Pancreas (tissue), 10 donors: ENCODE data around the gene ECT2. TPM values are rescaled to one million over a fixed set of nuclear protein-coding genes. Genes with fewer than 3 reads are reported as not detected.

ENCODE experiments used
- ATAC-seq, 4 donors: fragments of 200-7000 bp; cut with Tn5 transposase; one replicate each; pipeline versions ENCODE4 v1.8.0 to v1.9.1; 2020; ENCODE audit warnings: mild to moderate bottlenecking in 4 of 4, moderate library complexity in 4 of 4
- DNase-seq, 6 donors: peaks; one replicate each; pipeline ENCODE4 v3.0.0-alpha.2; 2020
- FAIRE-seq: peaks from 2 replicates; lab custom pipeline; 2012; peaks lifted over from hg19 to GRCh38; lab: Jason Lieb, UNC
- H3K27ac ChIP-seq, 4 donors: fragments of 200-600 bp; sonication (generic); 1 replicate in 3 of 4; 2 replicates in 1 of 4; pipeline versions ENCODE4 v1.5.0 to v1.8.0; 2020
- H3K27me3 ChIP-seq, 4 donors: fragments of 200-600 bp; one replicate each; pipeline ENCODE4 v1.8.0; 2021
- H3K36me3 ChIP-seq, 3 donors: fragments of 200-600 bp; sonication (generic) in 1 of 3; one replicate each; pipeline versions ENCODE4 v1.5.0 to v1.8.0; 2020 to 2021
- H3K4me1 ChIP-seq, 3 donors: fragments of 200-600 bp; one replicate each; pipeline ENCODE4 v1.8.0; 2021
- H3K4me3 ChIP-seq, 4 donors: fragments of 200-600 bp; sonication (generic) in 2 of 4; one replicate each; pipeline versions ENCODE4 v1.5.0 to v1.8.0; 2020 to 2021
- H3K9me3 ChIP-seq, 4 donors: fragments of 200-600 bp; one replicate each; pipeline ENCODE4 v1.8.0; 2021
- WGBS, 2 donors: extraction: QIAGEN DNeasy Blood & Tissue Kit; methylation state at CpG; one replicate each; pipeline ENCODE4 v1.1.7; 2013; 5-methylcytosine and 5-hydroxymethylcytosine counted together
- intact Hi-C, 3 donors: fragments of 100-400 bp; cut with DNase I; formaldehyde crosslinking; loops; one replicate each; pipeline versions ENCODE4 v1.11.1 to v1.14.2; 2022
- polyA plus RNA-seq, 2 donors: library from polyadenylated mRNA; stranded (reverse); fragments of 200-250 nt; gene quantifications; one replicate each; pipeline ENCODE4 v1.2.3, GENCODE V29; 2013
- total RNA-seq, 6 donors: library from RNA; stranded (reverse); fragmentation: NEBNext Ultra II Directional in 4 of 6; extraction: Animal tissue kit (Norgen Biotek cat#: 25700) in 4 of 6; gene quantifications; one replicate each; pipeline versions ENCODE4 v1.2.1 to v1.2.4, GENCODE V29; 2021 to 2023
- TF ChIP-seq, protein P1 (sequence below), 4 donors: fragments of 200-600 bp; sonication (generic) in 3 of 4; IDR thresholded peaks; one replicate each; pipeline versions ENCODE4 v1.5.0 to v1.8.0; 2021; ENCODE audit warnings: antibody characterized with exemption in 4 of 4
- donor health status: healthy with polysubstance abuse.
- donor health status: DM: no; HTN: no; CAD: no; lungs with moderate emphysema.
- donor health status: DM: no; HTN: no; CAD: no.
- donor health status: control.
- donor health status: control.
- donor health status: Bipolar disorder and iron deficiency.
- donor health status: DM: yes; HTN: yes; CAD: no.
- donor health status: DM: no; HTN: no; CAD: no.
- donor health status: DM: no; HTN: no; CAD: no.
- donor health status: DM: yes; HTN: yes; CAD: no.

Gene ECT2
- total and polyA plus RNA-seq, 8 donors, result 0.74 to 7.0 (median 2.2) TPM

DNA sequence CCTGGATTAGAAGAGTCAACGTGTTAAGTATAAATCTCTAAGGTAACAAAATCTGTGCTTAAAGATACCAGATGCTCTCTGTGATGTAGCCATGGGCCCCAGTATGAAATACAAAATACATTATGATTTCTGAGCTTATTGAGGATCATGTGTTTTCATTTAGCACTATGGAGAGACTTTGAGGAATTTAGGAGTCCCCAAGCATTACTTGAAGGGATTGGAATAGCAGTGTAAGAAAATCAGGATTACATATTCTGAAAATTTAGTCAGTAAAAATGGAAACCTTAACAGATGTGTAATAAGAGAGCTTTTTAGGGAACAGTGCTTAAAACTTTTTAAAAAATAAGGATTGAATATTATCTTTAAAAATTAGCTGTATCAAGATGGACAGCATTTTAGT is 35.5 kb downstream of the ECT2 start:
- Histone ChIP-seq H3K27me3 (no peaks in the 10 kb centered on the region), H3K9me3 (no peaks in the 10 kb centered on the region), H3K4me3 (no peak overlapping the region), H3K36me3 (no peaks in the 10 kb centered on the region), H3K27ac (no peak overlapping the region), H3K4me1 (no peaks in the 10 kb centered on the region)
- ATAC-seq, result no peak
- WGBS, 2 donors, result 90 to 94% methylated on average over 1 of the region's 1 CpG
- intact Hi-C loops, result no loop called here
- TF ChIP-seq, protein P1, sequence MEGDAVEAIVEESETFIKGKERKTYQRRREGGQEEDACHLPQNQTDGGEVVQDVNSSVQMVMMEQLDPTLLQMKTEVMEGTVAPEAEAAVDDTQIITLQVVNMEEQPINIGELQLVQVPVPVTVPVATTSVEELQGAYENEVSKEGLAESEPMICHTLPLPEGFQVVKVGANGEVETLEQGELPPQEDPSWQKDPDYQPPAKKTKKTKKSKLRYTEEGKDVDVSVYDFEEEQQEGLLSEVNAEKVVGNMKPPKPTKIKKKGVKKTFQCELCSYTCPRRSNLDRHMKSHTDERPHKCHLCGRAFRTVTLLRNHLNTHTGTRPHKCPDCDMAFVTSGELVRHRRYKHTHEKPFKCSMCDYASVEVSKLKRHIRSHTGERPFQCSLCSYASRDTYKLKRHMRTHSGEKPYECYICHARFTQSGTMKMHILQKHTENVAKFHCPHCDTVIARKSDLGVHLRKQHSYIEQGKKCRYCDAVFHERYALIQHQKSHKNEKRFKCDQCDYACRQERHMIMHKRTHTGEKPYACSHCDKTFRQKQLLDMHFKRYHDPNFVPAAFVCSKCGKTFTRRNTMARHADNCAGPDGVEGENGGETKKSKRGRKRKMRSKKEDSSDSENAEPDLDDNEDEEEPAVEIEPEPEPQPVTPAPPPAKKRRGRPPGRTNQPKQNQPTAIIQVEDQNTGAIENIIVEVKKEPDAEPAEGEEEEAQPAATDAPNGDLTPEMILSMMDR (IDR thresholded peaks at IDR 0.05), result no peak
- FAIRE-seq, result no peak
- DNase-seq, result no peak

DNA sequence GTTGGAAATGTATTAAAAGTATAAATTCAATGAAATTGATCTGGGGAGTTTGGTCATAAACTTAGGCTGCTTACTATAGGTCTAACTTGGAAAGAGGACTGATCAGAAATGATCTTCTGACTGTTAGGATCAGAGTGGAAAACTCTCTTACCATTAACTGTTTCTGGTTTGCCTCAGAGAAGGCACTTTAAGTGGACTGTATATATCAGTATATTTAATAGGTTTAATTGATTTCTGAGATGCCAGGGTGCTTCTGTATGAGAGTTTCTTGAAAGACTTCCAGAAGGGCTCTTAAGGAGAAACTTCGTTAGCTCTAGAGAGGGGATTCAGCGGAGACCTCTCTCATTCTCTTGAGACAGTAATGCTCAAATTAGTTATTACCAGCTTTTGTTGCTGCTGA is 36.5 kb downstream of the ECT2 start:
- TF ChIP-seq, protein P1 (IDR thresholded peaks at IDR 0.05), result no peak
- no peak for FAIRE-seq
- Histone ChIP-seq H3K4me1 (no peaks in the 10 kb centered on the region), H3K27me3 (no peaks in the 10 kb centered on the region), H3K4me3 (no peak overlapping the region), H3K9me3 (no peaks in the 10 kb centered on the region), H3K27ac (no peak overlapping the region), H3K36me3 (no peaks in the 10 kb centered on the region)
- DNase-seq, result no peak
- intact Hi-C loops, result no loop called here
- WGBS, 2 donors, result 96 to 100% methylated on average over 2 of the region's 2 CpGs
- ATAC-seq, result no peak

DNA sequence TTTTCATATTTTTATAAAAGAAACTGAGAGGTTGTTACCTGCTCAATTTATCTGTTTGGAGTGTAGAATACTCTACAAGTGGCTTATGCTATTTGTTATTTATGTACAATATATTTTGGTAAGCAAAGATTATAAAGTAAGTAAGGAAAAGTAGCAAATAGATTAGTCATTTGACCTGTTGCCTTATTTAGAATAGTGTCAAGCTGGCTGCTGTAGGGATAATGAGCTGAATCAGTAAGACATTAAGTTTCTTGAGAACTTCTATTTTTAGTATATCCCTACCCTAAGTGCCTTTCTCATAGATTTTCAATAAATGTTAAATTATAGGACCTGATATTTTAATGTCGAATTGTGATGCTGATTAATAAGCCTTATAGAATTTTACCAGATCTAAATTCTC is 37.2 kb downstream of the ECT2 start:
- no peak for FAIRE-seq
- intact Hi-C loops, result no loop called here

DNA sequence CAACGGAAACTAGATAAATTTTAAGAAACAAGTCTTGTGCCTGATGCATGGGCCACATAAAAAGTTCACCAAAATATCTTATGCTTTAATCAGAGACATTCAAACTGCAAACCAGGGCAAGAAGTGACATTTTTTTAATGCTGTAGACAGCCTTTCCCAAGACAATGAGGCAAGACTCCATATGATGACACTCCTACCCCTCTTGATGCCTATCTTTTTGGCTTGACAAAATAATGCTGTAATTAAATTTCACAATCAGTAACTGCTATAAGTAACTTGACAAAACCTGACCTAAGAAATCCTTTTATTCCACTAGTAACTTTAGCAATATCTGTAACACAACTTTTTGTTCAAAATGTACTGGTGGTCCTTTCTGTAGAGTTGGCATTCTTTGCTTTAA is 48.7 kb downstream of the ECT2 start:
- Histone ChIP-seq H3K4me1 (no peaks in the 10 kb centered on the region), H3K4me3 (no peak overlapping the region), H3K36me3 (no peaks in the 10 kb centered on the region), H3K27ac (no peak overlapping the region), H3K9me3 (no peaks in the 10 kb centered on the region), H3K27me3 (no peaks in the 10 kb centered on the region)
- TF ChIP-seq, protein P1 (IDR thresholded peaks at IDR 0.05), result no peak
- FAIRE-seq, result no peak
- no peak for DNase-seq
- WGBS, 2 donors, result 88 to 91% methylated on average over 1 of the region's 1 CpG
- no peak for ATAC-seq
- intact Hi-C loops, result no loop called here

More for the DNA sequence above, 37.2 kb downstream of the ECT2 start:
- WGBS, 2 donors, result 90 to 97% methylated on average over 1 of the region's 1 CpG
- H3K4me1 ChIP-seq, result no peaks in the 10 kb centered on the region
- ATAC-seq (no peak), DNase-seq (no peak)
- no peaks in the 10 kb centered on the region for H3K27me3 ChIP-seq
- no peak overlapping the region for H3K4me3 ChIP-seq
- TF ChIP-seq, protein P1 (IDR thresholded peaks at IDR 0.05), result no peak
- no peaks in the 10 kb centered on the region for H3K36me3 ChIP-seq
- H3K27ac ChIP-seq, result no peak overlapping the region
- no peaks in the 10 kb centered on the region for H3K9me3 ChIP-seq

DNA sequence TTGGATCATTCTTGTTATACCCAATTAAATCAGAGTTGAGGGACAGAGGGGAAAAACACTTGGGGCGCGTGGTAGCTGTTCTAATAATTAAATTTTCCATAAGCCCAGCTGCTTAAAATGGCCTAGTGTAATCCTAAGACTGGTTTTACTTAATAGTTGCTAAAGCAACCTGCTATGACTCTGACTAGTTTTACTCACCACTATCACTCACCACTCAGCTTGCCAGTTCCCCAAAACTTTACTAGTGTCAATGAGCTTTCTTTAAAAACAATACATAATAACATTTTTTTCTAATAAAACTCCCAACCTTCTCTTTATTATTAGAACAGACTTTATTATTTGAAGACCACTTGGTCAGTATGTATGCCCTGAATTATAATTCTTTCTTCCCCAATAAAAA is 49.6 kb downstream of the ECT2 start:
- FAIRE-seq (no peak), DNase-seq (no peak), ATAC-seq (no peak)
- no peak overlapping the region for H3K4me3 ChIP-seq
- peaks cover 0 to 4% (median 0%) of the 10 kb centered on the region in 3 donors for H3K4me1 ChIP-seq
- TF ChIP-seq, protein P1 (IDR thresholded peaks at IDR 0.05), result no peak
- no peaks in the 10 kb centered on the region for H3K9me3 ChIP-seq
- 98% methylated on average over 2 of the region's 2 CpGs for WGBS, 2 donors
- intact Hi-C loops, result no loop called here
- H3K36me3 ChIP-seq, result no peaks in the 10 kb centered on the region
- no peaks in the 10 kb centered on the region for H3K27me3 ChIP-seq
- no peak overlapping the region for H3K27ac ChIP-seq
